ENCODE measurements around the gene C2CD2.

Gene C2CD2

GRCh38 chr21:41840880-41841279 is 112.9 kb downstream of the C2CD2 start:
- TF ChIP-seq CTCF (IDR thresholded peaks at IDR 0.05; ENCODE audit: low read depth, low read length) (no peak), EZH2phosphoT487 (IDR thresholded peaks at IDR 0.05; ENCODE audit: low read depth) (no peak)
- Histone ChIP-seq H3K27me3 (ENCODE audit: low read depth, low read length) (no peaks in the 10 kb centered on the region), H3K9ac (ENCODE audit: low read length) (no peak overlapping the region), H4K20me1 (ENCODE audit: insufficient read depth, low read length) (no peaks in the 10 kb centered on the region), H3K4me2 (ENCODE audit: low read length) (no peak overlapping the region), H3K9me3 (ENCODE audit: insufficient read depth, low read length) (no peaks in the 10 kb centered on the region), H3K27ac (ENCODE audit: low read length) (no peak overlapping the region), H3K4me3 (ENCODE audit: low read length) (no peak overlapping the region), H3K4me1 (ENCODE audit: low read length) (no peaks in the 10 kb centered on the region), H3K36me3 (replicated peaks; ENCODE audit: low read depth, low read length) (no peaks in the 10 kb centered on the region), H3K79me2 (ENCODE audit: low read length) (no peaks in the 10 kb centered on the region), H2AFZ (ENCODE audit: low read depth, low read length) (no peak overlapping the region)

DNA sequence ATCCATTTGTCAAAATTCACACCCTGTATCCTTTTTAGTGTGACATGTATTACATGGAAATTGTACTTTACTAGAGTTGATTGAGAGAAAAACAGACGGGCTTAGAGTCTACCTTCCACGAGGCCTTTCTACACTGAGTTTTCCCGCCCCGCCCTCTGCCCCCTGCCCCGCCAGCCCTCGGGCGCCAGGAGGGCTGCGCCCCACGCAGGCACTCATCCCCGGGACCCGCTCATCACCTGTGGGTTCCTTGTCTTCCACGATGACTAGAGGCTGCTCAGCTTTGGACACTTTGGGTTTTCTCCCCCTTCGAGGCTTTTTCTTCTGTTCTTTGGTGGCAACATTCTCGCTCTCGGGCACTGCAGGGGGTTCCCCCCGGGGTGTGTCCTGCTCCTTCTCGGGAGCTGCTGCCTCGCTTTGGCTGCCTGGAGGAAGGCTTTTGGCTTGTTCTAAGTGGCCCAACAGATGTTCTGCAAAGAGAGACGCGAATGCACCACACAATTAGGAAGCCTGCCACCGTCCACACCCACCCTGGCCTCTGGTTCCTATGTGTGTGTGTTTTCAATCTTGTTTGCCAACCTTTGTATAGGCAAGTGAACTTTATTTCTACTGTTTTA is 114.3 kb downstream of the C2CD2 start:
- H3K9me3 ChIP-seq (ENCODE audit: insufficient read depth, low read length): no peaks in the 10 kb centered on the region
- H3K36me3 ChIP-seq (replicated peaks; ENCODE audit: low read depth, low read length): no peaks in the 10 kb centered on the region
- no peak overlapping the region for H3K27ac ChIP-seq (ENCODE audit: low read length)
- H3K4me3 ChIP-seq (ENCODE audit: low read length): no peak overlapping the region
- H3K79me2 ChIP-seq (ENCODE audit: low read length): no peaks in the 10 kb centered on the region
- H3K27me3 ChIP-seq (ENCODE audit: low read depth, low read length): no peaks in the 10 kb centered on the region
- no peak overlapping the region for H3K9ac ChIP-seq (ENCODE audit: low read length)
- no peaks in the 10 kb centered on the region for H3K4me1 ChIP-seq (ENCODE audit: low read length)
- no peak for TF ChIP-seq EZH2phosphoT487 (IDR thresholded peaks at IDR 0.05; ENCODE audit: low read depth)
- H4K20me1 ChIP-seq (ENCODE audit: insufficient read depth, low read length): no peaks in the 10 kb centered on the region
- H2AFZ ChIP-seq (ENCODE audit: low read depth, low read length): no peak overlapping the region
- no peak overlapping the region for H3K4me2 ChIP-seq (ENCODE audit: low read length)

DNA sequence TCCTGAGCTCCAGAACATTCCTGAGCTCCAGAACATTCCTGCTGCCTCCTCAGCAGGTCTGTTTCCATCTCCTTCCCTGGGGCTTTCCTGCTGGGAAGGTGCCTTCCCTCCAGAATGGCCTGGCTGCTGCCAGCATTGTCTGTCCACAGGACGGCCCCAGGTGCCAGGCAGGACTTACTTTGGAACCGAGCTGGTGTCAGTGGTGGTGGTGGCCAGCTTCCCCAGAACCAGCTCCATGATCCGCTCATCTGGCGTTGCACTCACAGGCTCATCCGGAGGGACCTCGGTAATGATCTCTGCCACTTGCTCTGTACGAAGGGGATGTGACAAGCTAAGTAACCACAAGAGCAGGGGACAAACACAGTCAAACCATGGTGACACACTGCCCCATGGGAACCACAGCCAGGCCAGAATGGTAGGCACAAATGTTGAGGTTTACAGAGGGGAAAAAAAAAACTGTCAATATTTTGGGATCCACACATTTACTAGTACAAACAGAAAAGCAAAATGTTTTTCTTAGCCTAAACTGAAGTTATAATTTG is 116.0 kb downstream of the C2CD2 start:
- Histone ChIP-seq H3K27me3 (ENCODE audit: low read depth, low read length) (no peaks in the 10 kb centered on the region), H2AFZ (ENCODE audit: low read depth, low read length) (no peak overlapping the region), H3K9ac (ENCODE audit: low read length) (no peak overlapping the region), H3K4me2 (ENCODE audit: low read length) (no peak overlapping the region), H3K4me1 (ENCODE audit: low read length) (no peaks in the 10 kb centered on the region), H3K4me3 (ENCODE audit: low read length) (no peak overlapping the region), H3K36me3 (replicated peaks; ENCODE audit: low read depth, low read length) (no peaks in the 10 kb centered on the region), H4K20me1 (ENCODE audit: insufficient read depth, low read length) (no peaks in the 10 kb centered on the region), H3K79me2 (ENCODE audit: low read length) (no peaks in the 10 kb centered on the region), H3K27ac (ENCODE audit: low read length) (no peak overlapping the region), H3K9me3 (ENCODE audit: insufficient read depth, low read length) (no peaks in the 10 kb centered on the region)
- no peak for TF ChIP-seq CTCF (IDR thresholded peaks at IDR 0.05; ENCODE audit: low read depth, low read length)
- TF ChIP-seq EZH2phosphoT487 (IDR thresholded peaks at IDR 0.05; ENCODE audit: low read depth): no peak

DNA sequence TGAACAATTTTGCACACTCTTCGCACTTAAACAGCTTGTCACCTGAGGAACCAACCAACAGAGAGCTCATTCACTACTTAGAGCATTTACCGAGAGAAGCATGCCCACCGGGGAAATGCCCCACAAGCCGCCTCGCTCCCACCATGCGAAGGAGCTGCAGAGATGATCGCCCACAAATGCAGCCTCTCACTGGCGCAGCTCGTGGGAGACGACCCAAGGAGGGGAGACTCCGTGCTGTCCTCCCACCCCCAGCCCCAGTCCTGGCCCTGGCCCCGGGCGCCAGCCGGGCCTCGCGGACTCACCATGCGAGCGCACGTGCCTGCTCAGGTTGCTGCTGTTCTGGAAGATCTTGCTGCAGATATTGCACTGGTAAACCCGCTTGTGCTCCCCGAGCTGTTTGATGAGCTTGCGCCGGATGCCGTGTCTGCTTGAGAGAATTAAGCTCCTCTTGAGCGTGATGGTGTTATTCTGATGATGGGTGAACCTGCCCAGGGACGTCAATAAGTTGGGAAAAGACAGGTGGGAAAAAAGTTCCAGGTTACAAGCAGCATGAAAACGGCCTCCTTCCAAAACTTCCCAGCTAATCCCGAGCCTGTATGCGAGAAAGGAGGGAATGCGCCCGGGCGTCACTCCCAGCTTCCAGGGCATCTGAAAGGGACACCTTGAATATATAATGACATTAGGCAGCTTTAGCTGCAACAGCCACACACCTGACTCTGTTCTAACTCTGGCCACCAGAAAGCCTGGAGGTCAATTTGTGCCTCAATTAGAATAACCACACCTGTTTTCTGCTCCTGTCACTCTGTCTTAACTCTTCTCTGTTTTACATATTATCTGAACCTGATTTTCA is 117.4 kb downstream of the C2CD2 start:
- TF ChIP-seq EZH2phosphoT487 (IDR thresholded peaks at IDR 0.05; ENCODE audit: low read depth) (no peak), CTCF (IDR thresholded peaks at IDR 0.05; ENCODE audit: low read depth, low read length) (no peak)
- H3K9ac ChIP-seq (ENCODE audit: low read length): no peak overlapping the region
- no peak overlapping the region for H3K4me2 ChIP-seq (ENCODE audit: low read length)
- no peaks in the 10 kb centered on the region for H3K36me3 ChIP-seq (replicated peaks; ENCODE audit: low read depth, low read length)
- H4K20me1 ChIP-seq (ENCODE audit: insufficient read depth, low read length): no peaks in the 10 kb centered on the region
- H3K9me3 ChIP-seq (ENCODE audit: insufficient read depth, low read length): no peaks in the 10 kb centered on the region
- no peaks in the 10 kb centered on the region for H3K79me2 ChIP-seq (ENCODE audit: low read length)
- no peak overlapping the region for H2AFZ ChIP-seq (ENCODE audit: low read depth, low read length)
- H3K27ac ChIP-seq (ENCODE audit: low read length): no peak overlapping the region
- no peaks in the 10 kb centered on the region for H3K27me3 ChIP-seq (ENCODE audit: low read depth, low read length)
- H3K4me1 ChIP-seq (ENCODE audit: low read length): no peaks in the 10 kb centered on the region
- H3K4me3 ChIP-seq (ENCODE audit: low read length): no peak overlapping the region
